ENCODE results near the gene TMC5. TPM values are rescaled to one million over a fixed set of nuclear protein-coding genes. Genes with fewer than 3 reads are reported as not detected.

TMC5 gene
- total and polyA plus RNA-seq, 2 experiments from 2014 or later, result 2.3 to 4.8 TPM

GRCh38 chr16:19384656-19385055 lies 33.0 kb upstream of the TMC5 start (continued):
- TF ChIP-seq ZNF462 (CRISPR knock-in tag; IDR thresholded peaks at IDR 0.05), result no peak
- TF ChIP-seq EZH2 (IDR thresholded peaks at IDR 0.05; ENCODE audit: low read depth, unreplicated experiment), result no peak
- TF ChIP-seq POLR2AphosphoS5 (IDR thresholded peaks at IDR 0.05; ENCODE audit: low read depth), result no peak
- no peak for TF ChIP-seq STAT1 (IDR thresholded peaks at IDR 0.05; ENCODE audit: unreplicated experiment)
- no peak for TF ChIP-seq EZH2phosphoT487 (IDR thresholded peaks at IDR 0.05; ENCODE audit: unreplicated experiment)
- TF ChIP-seq ZNF331 (CRISPR knock-in tag; IDR thresholded peaks at IDR 0.05; ENCODE audit: low read depth), result no peak
- no peak for TF ChIP-seq NANOG (IDR thresholded peaks at IDR 0.05; ENCODE audit: borderline replicate concordance)
- TF ChIP-seq ETS1 (IDR thresholded peaks at IDR 0.05), result no peak
- TF ChIP-seq CREB1 (CRISPR knock-in tag; IDR thresholded peaks at IDR 0.05; ENCODE audit: low read depth), result no peak

GRCh38 chr16:19386525-19386924 lies 31.2 kb upstream of the TMC5 start:
- no peaks in the 10 kb centered on the region for H3K27me3 ChIP-seq (ENCODE audit: insufficient read depth)
- H3K27me3 Mint-ChIP-seq (ENCODE audit: insufficient read depth, low read depth, poor library complexity), result peaks cover 9% of the 10 kb centered on the region
- no peak overlapping the region for H2AFZ ChIP-seq
- no peaks in the 10 kb centered on the region for H3K4me1 ChIP-seq (ENCODE audit: insufficient read depth)
- no peak overlapping the region for H3K27ac ChIP-seq (ENCODE audit: low read depth)
- no peaks in the 10 kb centered on the region for H3K9me2 ChIP-seq (ENCODE audit: insufficient read depth)
- H4K20me1 ChIP-seq (replicated peaks; ENCODE audit: insufficient read depth), result no peaks in the 10 kb centered on the region
- no peak overlapping the region for H3K4me3 ChIP-seq
- no peaks in the 10 kb centered on the region for H3F3A ChIP-seq (replicated peaks; ENCODE audit: low read depth)
- no peaks in the 10 kb centered on the region for H3K36me3 Mint-ChIP-seq (ENCODE audit: low read depth)
- H3K27ac Mint-ChIP-seq, result no peak overlapping the region
- H3K4me1 Mint-ChIP-seq, result no peaks in the 10 kb centered on the region
- no peak overlapping the region for H3K4me2 ChIP-seq
- no peaks in the 10 kb centered on the region for H3K79me2 ChIP-seq (replicated peaks; ENCODE audit: insufficient read depth)
- no peak for DNase-seq (ENCODE audit: low spot score)
- peaks cover 12% of the 10 kb centered on the region for H3K9me3 Mint-ChIP-seq
- H3K36me3 ChIP-seq (ENCODE audit: insufficient read depth), result no peaks in the 10 kb centered on the region
- no peak for ATAC-seq
- H3K4me3 Mint-ChIP-seq, result no peak overlapping the region
- no peak for TF ChIP-seq EZH2phosphoT487 (IDR thresholded peaks at IDR 0.05; ENCODE audit: unreplicated experiment)
- TF ChIP-seq CTCF (conservative IDR thresholded peaks at IDR 0.05; ENCODE audit: low read depth in 2 of 2), result no peak
- no peak for TF ChIP-seq REST (IDR thresholded peaks at IDR 0.05; ENCODE audit: unreplicated experiment)
- no peak for TF ChIP-seq EZH2 (IDR thresholded peaks at IDR 0.05; ENCODE audit: low read depth, unreplicated experiment)
- no peak for TF ChIP-seq JUNB (IDR thresholded peaks at IDR 0.05; ENCODE audit: unreplicated experiment)
- TF ChIP-seq CREB1 (CRISPR knock-in tag; IDR thresholded peaks at IDR 0.05; ENCODE audit: low read depth), result no peak
- TF ChIP-seq ZNF114 (CRISPR knock-in tag; IDR thresholded peaks at IDR 0.05), result no peak
- TF ChIP-seq POLR2AphosphoS5 (IDR thresholded peaks at IDR 0.05; ENCODE audit: low read depth), result no peak
